Adrenal gland (tissue), 12 donors: ENCODE data around the gene TOR2A. TPM values are rescaled to one million over a fixed set of nuclear protein-coding genes. Genes with fewer than 3 reads are reported as not detected.

Experiments used
- DNase-seq, 7 donors: peaks; one replicate each; pipeline ENCODE4 v3.0.0-alpha.2; 2019 to 2020
- H3K27ac ChIP-seq, 5 donors: fragments of 200-600 bp; sonication (generic) in 4 of 5; 1 replicate in 3 of 5; 2 replicates in 2 of 5; pipeline versions ENCODE4 v1.5.1 to v1.8.0; 2016 to 2020; ENCODE audit warnings: mild to moderate bottlenecking in 1 of 5
- H3K27me3 ChIP-seq: fragments of 200-600 bp; 2 replicates; pipeline ENCODE4 v1.8.0; 2021
- H3K36me3 ChIP-seq, 2 donors: fragments of 200-600 bp; replicated peaks in 1 of 2; 1 replicate in 1 of 2; 2 replicates in 1 of 2; pipeline versions ENCODE4 v1.5.1 to v1.8.0; 2018 to 2022
- H3K4me1 ChIP-seq, 2 donors: fragments of 200-600 bp; replicated peaks in 1 of 2; 1 replicate in 1 of 2; 2 replicates in 1 of 2; pipeline versions ENCODE4 v1.5.1 to v1.8.0; 2018 to 2021
- H3K4me3 ChIP-seq, 4 donors: fragments of 200-600 bp; sonication (generic) in 3 of 4; one replicate each; pipeline ENCODE4 v1.5.1; 2016 to 2018
- H3K9me3 ChIP-seq, 3 donors: fragments of 200-600 bp; sonication (generic) in 1 of 3; replicated peaks in 1 of 3; 1 replicate in 2 of 3; 2 replicates in 1 of 3; pipeline versions ENCODE4 v1.5.1 to v1.8.0; 2016 to 2021
- CTCF ChIP-seq, 6 experiments: fragments of 450-650 bp in 4 of 6; fragments of 200-600 bp in 2 of 6; sonication (generic) in 1 of 6; IDR thresholded peaks; 1 replicate in 5 of 6; 2 replicates in 1 of 6; pipeline versions ENCODE4 v1.5.1 to v1.8.0; 2016 to 2021; ENCODE audit warnings: antibody characterized with exemption in 6 of 6, mild to moderate bottlenecking in 2 of 6, moderate library complexity in 1 of 6
- POLR2A ChIP-seq, 2 donors: fragments of 450-650 bp; IDR thresholded peaks; one replicate each; pipeline ENCODE4 v1.6.1; 2017; ENCODE audit warnings: antibody characterized with exemption in 2 of 2, mild to moderate bottlenecking in 2 of 2, moderate library complexity in 1 of 2
- WGBS, 4 donors: extraction: QIAGEN DNeasy Blood & Tissue Kit in 2 of 4; methylation state at CpG; one replicate each; pipeline versions ENCODE4 v1.1.5 to v1.1.7; 2013 to 2017; 5-methylcytosine and 5-hydroxymethylcytosine counted together
- intact Hi-C, 2 donors: fragments of 100-400 bp; cut with DNase I; formaldehyde crosslinking; loops; one replicate each; pipeline versions ENCODE4 v1.14.1 to v1.15.0; 2022 to 2023
- polyA plus RNA-seq, 3 donors: library from polyadenylated mRNA; stranded (reverse); fragments of 200-250 nt in 2 of 3; fragments of 350-450 nt in 1 of 3; fragmentation: Illumina TruSeq in 1 of 3; extraction: RNeasy Lipid Tissue Mini Kit (QIAGEN cat#74804) in 1 of 3; gene quantifications; one replicate each; pipeline ENCODE4 v1.2.3, GENCODE V29; 2013 to 2014
- total RNA-seq, 9 donors: library from RNA; depleted of rRNA in 4 of 9; stranded (reverse); fragments of >200 nt in 4 of 9; fragments of 120-200 nt in 1 of 9; fragmentation: NEBNext Ultra II Directional in 1 of 9; extraction: Animal tissue kit (Norgen Biotek cat#: 25700) in 1 of 9; gene quantifications; one replicate each; pipeline versions ENCODE4 v1.1.0 to v1.2.4, GENCODE V29; 2013 to 2023
- donor health status: healthy with polysubstance abuse.
- donor health status: Bipolar disorder and iron deficiency.
- donor health status: DM: yes; HTN: yes; CAD: no.
- donor health status: DM: no; HTN: no; CAD: no.
- donor health status: DM: no; HTN: no; CAD: no.
- donor health status: DM: yes; HTN: yes; CAD: no.

The TOR2A gene
- total and polyA plus RNA-seq, 12 donors: 4.3 to 30.6 (median 16.3) TPM

GRCh38 chr9:127690735-127691134 lies 44.4 kb downstream of the TOR2A start:
- Histone ChIP-seq H3K9me3 (no peaks in the 10 kb centered on the region), H3K4me1 (no peaks in the 10 kb centered on the region), H3K27ac (no peak overlapping the region), H3K27me3 (no peaks in the 10 kb centered on the region), H3K36me3 (peaks cover 0 to 20% of the 10 kb centered on the region in 2 donors), H3K4me3 (no peak overlapping the region)
- no peak for DNase-seq
- WGBS, 4 donors: 93 to 95% (median 94%) methylated on average over 10 of the region's 10 CpGs
- intact Hi-C loops: no loop called here
- TF ChIP-seq POLR2A (IDR thresholded peaks at IDR 0.05): no peak
- no peak for TF ChIP-seq CTCF (IDR thresholded peaks at IDR 0.05)

- Histone ChIP-seq H3K4me3 (no peak overlapping the region), H3K36me3 (peaks cover 0 to 23% of the 10 kb centered on the region in 2 donors), H3K27me3 (no peaks in the 10 kb centered on the region), H3K9me3 (no peaks in the 10 kb centered on the region), H3K4me1 (no peaks in the 10 kb centered on the region), H3K27ac (no peak overlapping the region)
- intact Hi-C loops: no loop called here
- WGBS, 4 donors: 93 to 97% (median 94%) methylated on average over 11 to 13 of the region's 13 CpGs
- no peak for TF ChIP-seq POLR2A (IDR thresholded peaks at IDR 0.05)
- TF ChIP-seq CTCF (IDR thresholded peaks at IDR 0.05): no peak
- no peak for DNase-seq
Measured at GRCh38 chr9:127689329-127690000, 45.6 kb downstream of the TOR2A start.

- intact Hi-C loops: no loop called here
Measured at GRCh38 chr9:127686461-127687393, 48.4 kb downstream of the TOR2A start.

More at GRCh38 chr9:127686461-127687393, 48.4 kb downstream of the TOR2A start:
- H3K36me3 ChIP-seq: peaks cover 0 to 46% of the 10 kb centered on the region in 2 donors
- H3K27ac ChIP-seq: no peak overlapping the region
- H3K4me1 ChIP-seq: peaks cover 7 to 13% of the 10 kb centered on the region in 2 donors
- H3K9me3 ChIP-seq: no peaks in the 10 kb centered on the region
- H3K4me3 ChIP-seq: no peak overlapping the region
- WGBS, 4 donors: 82 to 93% (median 88%) methylated on average over 6 of the region's 6 CpGs
- no peak for TF ChIP-seq POLR2A (IDR thresholded peaks at IDR 0.05)
- no peak for TF ChIP-seq CTCF (IDR thresholded peaks at IDR 0.05)
- H3K27me3 ChIP-seq: no peaks in the 10 kb centered on the region
- no peak for DNase-seq
